ENCODE data around the gene TBC1D22A. TPM values are rescaled to one million over a fixed set of nuclear protein-coding genes. Genes with fewer than 3 reads are reported as not detected.

Gene TBC1D22A
- total and polyA plus RNA-seq, 9 of the 15 experiments (the other 6 are each of a cell fraction or from before 2014, with no cell fraction given), result 0.20 to 11.5 (median 5.2) TPM

- BruUV-seq (replicated peaks), result no TSS peak
- ChIA-PET CTCF (ENCODE audit: low intra/inter-chr PET ratio) (no interaction called here), POLR2A (interaction anchor here (0.6 kb wide), 1 partner anchor 24 kb away, joined by 3 read pairs; no protein-coding TSS in a partner anchor)
- no peak overlapping the region for H3K4me3 ChIP-seq
- intact Hi-C loops (cut with micrococcal nuclease), result no loop called here
- no peak for DNase-seq (ENCODE audit: extremely low read depth in 1 of 4, low spot score in 3 of 4)
- no peak overlapping the region for H3K27ac ChIP-seq (ENCODE audit: extremely low read depth, low read depth, low read length)
- in situ Hi-C loops (cut with MboI), result no loop called here
- H4K20me1 ChIP-seq (replicated peaks; ENCODE audit: control insufficient read depth, insufficient read depth, low read length), result no peaks in the 10 kb centered on the region
- H3K79me2 ChIP-seq (ENCODE audit: control insufficient read depth, insufficient read depth, low read length), result no peaks in the 10 kb centered on the region
- H3K4me1 ChIP-seq (replicated peaks in 1 of 2; ENCODE audit: control insufficient read depth in 2 of 2, insufficient read depth in 2 of 2, low read length in 2 of 2), result peaks cover 0 to 12% of the 10 kb centered on the region in 2 experiments; a peak in 2 of 5 replicates
- H3K9me3 ChIP-seq (replicated peaks; ENCODE audit: control insufficient read depth, insufficient read depth, low read depth, low read length), result no peaks in the 10 kb centered on the region
- no peaks in the 10 kb centered on the region for H3K27me3 ChIP-seq (ENCODE audit: control insufficient read depth in 2 of 2, insufficient read depth in 2 of 2, low read length in 2 of 2)
- no peak for ATAC-seq
- no peaks in the 10 kb centered on the region for H3K36me3 ChIP-seq (ENCODE audit: control insufficient read depth, insufficient read depth, low read length)
- H3K4me2 ChIP-seq (ENCODE audit: insufficient read depth, low read length), result no peak overlapping the region
- no peak for FAIRE-seq
- no peaks in the 10 kb centered on the region for H3K9me1 ChIP-seq (ENCODE audit: control insufficient read depth, insufficient read depth, low read length)
- no peak overlapping the region for H2AFZ ChIP-seq (ENCODE audit: low read depth, low read length)
- WGBS (ENCODE audit: insufficient coverage, low coverage, missing lambda C conversion rate), result 33% methylated on average over 5 of the region's 16 CpGs
- H3K9ac ChIP-seq (ENCODE audit: insufficient read depth in 1 of 2, low read depth in 2 of 2, low read length in 2 of 2), result no peak overlapping the region; a peak in 1 of 4 replicates
- TF ChIP-seq BRD9 (IDR thresholded peaks at IDR 0.05; ENCODE audit: low read depth, partially characterized antibody), result no peak
- no peak for TF ChIP-seq MXD1 (CRISPR knock-in tag; IDR thresholded peaks at IDR 0.05; ENCODE audit: borderline replicate concordance, poor library complexity, severe bottlenecking)
- TF ChIP-seq ZNF277 (CRISPR knock-in tag; IDR thresholded peaks at IDR 0.05; ENCODE audit: borderline replicate concordance), result no peak
- no peak for TF ChIP-seq IFI16 (CRISPR knock-in tag; IDR thresholded peaks at IDR 0.05)
- TF ChIP-seq FOXA3 (CRISPR knock-in tag; conservative IDR thresholded peaks at IDR 0.05 in 1 of 2, IDR thresholded peaks at IDR 0.05 in 1 of 2), result no peak
- no peak for TF ChIP-seq RERE (CRISPR knock-in tag; IDR thresholded peaks at IDR 0.05; ENCODE audit: borderline replicate concordance)
- no peak for TF ChIP-seq ZNF79 (CRISPR knock-in tag; IDR thresholded peaks at IDR 0.05; ENCODE audit: low read depth)
- TF ChIP-seq ZNF717 (CRISPR knock-in tag; IDR thresholded peaks at IDR 0.05), result no peak
- no peak for TF ChIP-seq HDGF (IDR thresholded peaks at IDR 0.05)
- no peak for TF ChIP-seq TSHZ1 (CRISPR knock-in tag; IDR thresholded peaks at IDR 0.05)
- TF ChIP-seq NR3C1 (CRISPR knock-in tag; IDR thresholded peaks at IDR 0.05), result no peak
- TF ChIP-seq CEBPB (tag; IDR thresholded peaks at IDR 0.05), result no peak
Measured at GRCh38 chr22:47136671-47137070, 374.2 kb downstream of the TBC1D22A start.

Data from K562 (cell line).